ENCODE measurements around the gene ABHD17B. TPM values are rescaled to one million over a fixed set of nuclear protein-coding genes. Genes with fewer than 3 reads are reported as not detected.

Gene ABHD17B
- total RNA-seq, 2 donors from 2014 or later, result 29.2 to 33.9 TPM

- no peak for DNase-seq (ENCODE audit: low spot score)
- H3K36me3 Mint-ChIP-seq, result peaks cover 57% of the 10 kb centered on the region
- peak overlapping the region in 1 of 2 donors; percentile 9 for H3K27ac Mint-ChIP-seq
- H3K4me1 Mint-ChIP-seq (ENCODE audit: low read depth in 2 of 2), result peaks cover 39 to 44% of the 10 kb centered on the region in 2 donors
- H3K4me3 Mint-ChIP-seq, result no peak overlapping the region
- H3K9me3 Mint-ChIP-seq, result peaks cover 23% of the 10 kb centered on the region
- no peaks in the 10 kb centered on the region for H3K27me3 Mint-ChIP-seq
- no peak for ATAC-seq
Measured at GRCh38 chr9:71879644-71880174, 31.3 kb downstream of the ABHD17B start.

GRCh38 chr9:71878327-71879274, 32.4 kb downstream of the ABHD17B start:
- Mint-ChIP-seq H3K27me3 (no peaks in the 10 kb centered on the region), H3K4me3 (no peak overlapping the region), H3K36me3 (peaks cover 46% of the 10 kb centered on the region), H3K9me3 (peaks cover 23% of the 10 kb centered on the region), H3K4me1 (ENCODE audit: low read depth in 2 of 2) (peaks cover 31 to 38% of the 10 kb centered on the region in 2 donors), H3K27ac (peak overlapping the region in 1 of 2 donors; percentile 9)
- DNase-seq (ENCODE audit: low spot score), result no peak
- ATAC-seq, result no peak

DNA sequence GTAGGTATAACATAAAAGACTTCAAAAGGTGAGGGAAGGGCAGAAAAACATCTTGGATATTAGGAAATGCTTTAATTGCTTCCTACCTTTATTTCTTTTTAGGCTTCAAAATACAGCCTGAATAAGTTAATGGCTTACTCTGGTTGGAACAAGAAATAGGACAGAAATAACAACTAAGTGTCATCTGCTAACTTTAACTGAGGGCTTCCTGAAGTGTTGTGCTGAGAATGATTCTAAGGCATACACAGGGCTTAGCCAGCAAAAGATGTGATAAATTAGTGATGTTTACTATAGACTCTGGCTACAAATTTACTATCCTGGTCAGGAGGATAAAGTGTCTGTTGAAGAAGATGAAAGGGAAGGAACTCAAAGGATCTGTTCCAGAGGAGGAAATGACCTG, 34.2 kb downstream of the ABHD17B start:
- ATAC-seq (no peak), DNase-seq (ENCODE audit: low spot score) (no peak)
- Mint-ChIP-seq H3K4me1 (ENCODE audit: low read depth in 2 of 2) (peaks cover 26 to 33% of the 10 kb centered on the region in 2 donors), H3K36me3 (peaks cover 34% of the 10 kb centered on the region), H3K27ac (no peak overlapping the region), H3K27me3 (no peaks in the 10 kb centered on the region), H3K4me3 (no peak overlapping the region), H3K9me3 (peaks cover 23% of the 10 kb centered on the region)

DNA sequence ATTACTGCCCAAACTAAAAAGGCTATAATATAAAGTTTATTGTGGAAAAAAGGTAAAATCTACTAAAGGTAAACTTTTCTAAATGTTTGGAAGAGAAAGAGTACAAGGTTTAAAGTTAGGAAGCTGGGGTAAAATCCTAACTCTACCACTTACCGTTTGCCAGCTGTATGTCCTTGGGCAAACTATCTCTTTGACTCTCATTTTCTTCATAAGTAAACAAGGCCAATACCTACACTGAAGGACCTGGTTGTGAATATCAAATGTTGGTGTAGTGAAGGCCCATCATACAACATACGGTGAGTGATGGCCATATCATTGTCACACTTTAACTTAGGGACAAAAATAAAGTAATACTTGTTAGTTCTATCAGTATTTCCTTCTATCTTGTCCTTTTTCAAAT, 34.9 kb downstream of the ABHD17B start:
- Mint-ChIP-seq H3K9me3 (peaks cover 23% of the 10 kb centered on the region), H3K4me3 (no peak overlapping the region), H3K4me1 (ENCODE audit: low read depth in 2 of 2) (peaks cover 20 to 28% of the 10 kb centered on the region in 2 donors), H3K36me3 (peaks cover 26% of the 10 kb centered on the region), H3K27ac (no peak overlapping the region), H3K27me3 (no peaks in the 10 kb centered on the region)
- DNase-seq (ENCODE audit: low spot score), result no peak
- ATAC-seq, result no peak

GRCh38 chr9:71875345-71875744, 35.6 kb downstream of the ABHD17B start:
- Mint-ChIP-seq H3K4me3 (no peak overlapping the region), H3K4me1 (ENCODE audit: low read depth in 2 of 2) (peaks cover 16 to 25% of the 10 kb centered on the region in 2 donors), H3K9me3 (peaks cover 19% of the 10 kb centered on the region), H3K27ac (no peak overlapping the region), H3K36me3 (peaks cover 21% of the 10 kb centered on the region), H3K27me3 (no peaks in the 10 kb centered on the region)
- ATAC-seq, result no peak
- DNase-seq (ENCODE audit: low spot score), result no peak

DNA sequence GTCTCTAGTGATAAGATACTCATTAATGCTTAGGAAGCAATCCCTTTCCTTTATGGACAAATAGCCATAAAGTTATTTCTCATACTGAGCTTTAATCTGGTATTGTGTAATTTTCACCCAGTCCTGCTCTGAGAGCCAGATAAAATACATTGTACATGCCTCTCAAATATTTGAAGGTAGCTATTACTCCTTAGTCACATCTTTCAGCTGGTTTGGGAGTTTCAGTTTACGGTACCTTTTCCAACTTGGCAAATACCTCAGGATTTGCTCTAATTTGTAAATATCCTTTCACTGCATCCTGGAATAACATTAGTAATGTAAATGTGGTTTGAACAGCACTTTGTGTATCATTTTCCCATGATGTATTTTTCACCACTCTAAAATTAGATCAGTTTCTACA, 47.4 kb downstream of the ABHD17B start:
- Mint-ChIP-seq H3K27me3 (no peaks in the 10 kb centered on the region), H3K4me3 (no peak overlapping the region), H3K27ac (no peak overlapping the region), H3K4me1 (ENCODE audit: low read depth in 2 of 2) (peaks cover 13 to 23% of the 10 kb centered on the region in 2 donors), H3K36me3 (peaks cover 22% of the 10 kb centered on the region), H3K9me3 (peaks cover 7% of the 10 kb centered on the region)
- ATAC-seq, result no peak
- no peak for DNase-seq (ENCODE audit: low spot score)

DNA sequence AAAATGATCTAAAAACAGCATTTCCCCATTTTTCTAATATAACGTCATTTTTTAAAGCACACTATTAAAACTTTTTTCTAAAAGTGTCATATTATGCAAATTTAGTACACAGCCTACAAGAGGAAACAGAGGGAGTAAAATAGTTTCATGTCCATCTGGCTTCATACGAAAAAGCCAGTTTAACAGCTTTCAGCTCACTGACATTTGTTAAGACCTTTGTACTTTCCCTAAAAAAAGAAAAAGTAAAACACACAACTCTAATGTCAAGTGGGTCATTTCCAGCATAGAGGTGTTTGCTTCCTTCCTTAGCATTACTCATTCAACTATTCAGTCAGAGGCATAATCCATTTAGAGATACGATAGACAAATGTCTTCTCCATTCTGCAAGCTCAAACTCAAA, 49.4 kb downstream of the ABHD17B start:
- peaks cover 8% of the 10 kb centered on the region for H3K9me3 Mint-ChIP-seq

DNA sequence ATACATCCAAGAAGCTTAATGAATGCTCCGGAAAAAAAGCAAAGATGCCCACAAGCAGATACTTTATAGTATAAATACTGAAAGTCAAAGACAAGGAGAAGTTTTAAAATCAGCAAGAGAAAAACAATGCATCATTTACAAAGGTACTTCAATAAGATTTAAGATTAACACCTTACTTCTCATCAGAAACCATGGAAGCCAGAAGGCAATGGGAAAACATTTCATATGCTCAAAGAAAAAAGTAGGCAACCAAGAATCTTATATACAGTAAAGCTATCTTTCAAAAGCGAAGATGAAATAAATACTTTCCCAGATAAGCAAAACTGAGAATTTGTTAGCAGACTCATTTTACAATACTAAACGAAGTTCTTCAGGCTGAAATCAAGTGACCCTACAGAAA, 51.1 kb downstream of the ABHD17B start:
- H3K4me1 Mint-ChIP-seq (ENCODE audit: low read depth in 2 of 2), result peaks cover 17% of the 10 kb centered on the region in 2 donors
- DNase-seq (ENCODE audit: low spot score), result no peak
- peaks cover 8% of the 10 kb centered on the region for H3K9me3 Mint-ChIP-seq
- peaks cover 25% of the 10 kb centered on the region for H3K36me3 Mint-ChIP-seq
- peak overlapping the region in 1 of 2 donors; percentile 12 for H3K27ac Mint-ChIP-seq
- no peak overlapping the region for H3K4me3 Mint-ChIP-seq
- no peak for ATAC-seq
- H3K27me3 Mint-ChIP-seq, result no peaks in the 10 kb centered on the region

More for the DNA sequence above, 49.4 kb downstream of the ABHD17B start:
- Mint-ChIP-seq H3K4me1 (ENCODE audit: low read depth in 2 of 2) (peaks cover 17% of the 10 kb centered on the region in 2 donors), H3K27ac (no peak overlapping the region), H3K4me3 (no peak overlapping the region), H3K36me3 (peaks cover 25% of the 10 kb centered on the region), H3K27me3 (no peaks in the 10 kb centered on the region)
- ATAC-seq (no peak), DNase-seq (ENCODE audit: low spot score) (no peak)

- H3K9me3 Mint-ChIP-seq, result peaks cover 8% of the 10 kb centered on the region
- peak overlapping the region; percentile 12 to 76 for H3K27ac Mint-ChIP-seq
- no peaks in the 10 kb centered on the region for H3K27me3 Mint-ChIP-seq
- peaks cover 20% of the 10 kb centered on the region for H3K36me3 Mint-ChIP-seq
- DNase-seq (ENCODE audit: low spot score), result no peak
- H3K4me3 Mint-ChIP-seq, result peak overlapping the region; percentile 40
- ATAC-seq, result peak; percentile 76 to 88
- H3K4me1 Mint-ChIP-seq (ENCODE audit: low read depth in 2 of 2), result peaks cover 13 to 17% of the 10 kb centered on the region in 2 donors
Measured at GRCh38 chr9:71858812-71859211, 52.2 kb downstream of the ABHD17B start.

DNA sequence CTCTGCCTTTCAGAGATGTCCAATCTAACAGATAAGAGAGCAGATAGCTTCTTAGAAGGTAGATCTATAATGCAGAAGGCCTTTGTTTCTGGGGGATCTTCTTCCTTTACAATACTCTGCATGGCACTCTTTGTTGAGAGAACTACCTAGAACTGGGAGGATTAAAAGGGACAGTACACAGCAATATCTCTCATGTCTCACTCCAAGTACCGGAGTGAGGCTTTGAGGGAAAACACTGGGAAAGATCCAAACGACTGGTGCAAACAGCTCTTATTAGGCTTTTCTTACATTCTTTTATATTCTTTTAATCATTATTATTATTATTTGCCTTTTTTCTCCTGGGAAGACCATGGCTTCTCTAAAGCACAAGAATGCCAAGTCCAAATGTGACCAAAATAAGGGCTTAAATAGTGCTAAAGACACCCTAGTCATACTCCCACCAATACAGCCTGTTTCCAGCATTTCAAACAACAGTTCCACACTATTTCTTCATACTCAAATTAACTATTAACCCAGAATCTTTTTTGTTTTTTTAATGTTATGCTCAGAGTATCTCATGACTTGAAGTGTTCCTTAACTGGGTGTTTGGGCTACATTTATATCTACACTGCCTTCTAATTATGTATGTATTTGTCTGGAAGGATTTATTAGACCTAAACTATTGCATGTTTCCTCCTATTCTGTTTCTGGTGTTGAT, 52.7 kb downstream of the ABHD17B start:
- Mint-ChIP-seq H3K36me3 (peaks cover 20% of the 10 kb centered on the region), H3K27me3 (no peaks in the 10 kb centered on the region), H3K4me1 (ENCODE audit: low read depth in 2 of 2) (peaks cover 13 to 17% of the 10 kb centered on the region in 2 donors), H3K9me3 (peaks cover 8% of the 10 kb centered on the region), H3K27ac (peak overlapping the region; percentile 12 to 76), H3K4me3 (peak overlapping the region; percentile 40)
- ATAC-seq, result no peak
- DNase-seq (ENCODE audit: low spot score), result no peak

DNA sequence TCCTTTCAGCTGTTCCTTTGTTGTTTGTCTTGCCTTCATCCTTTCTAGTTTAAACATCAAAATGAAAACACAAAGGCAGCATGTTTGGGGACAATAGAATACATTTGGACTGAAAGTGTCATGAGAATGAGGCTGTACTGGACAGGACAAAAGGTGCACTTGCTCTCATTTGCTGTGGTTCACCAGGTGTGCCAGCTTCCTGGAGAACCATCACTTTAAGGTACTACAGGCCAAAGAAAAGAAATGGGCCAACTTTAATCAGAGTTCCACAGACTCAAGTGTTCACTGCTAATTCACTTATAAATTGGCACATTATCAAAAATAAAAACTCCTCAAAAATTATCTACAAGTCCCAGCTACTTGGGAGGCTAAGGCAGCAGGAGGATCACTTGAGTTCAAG, 53.8 kb downstream of the ABHD17B start:
- H3K4me1 Mint-ChIP-seq (ENCODE audit: low read depth in 2 of 2), result peaks cover 15 to 17% of the 10 kb centered on the region in 2 donors
- peaks cover 8% of the 10 kb centered on the region for H3K9me3 Mint-ChIP-seq
- H3K36me3 Mint-ChIP-seq, result peaks cover 20% of the 10 kb centered on the region
- no peak overlapping the region for H3K27ac Mint-ChIP-seq
- no peaks in the 10 kb centered on the region for H3K27me3 Mint-ChIP-seq
- no peak for ATAC-seq
- DNase-seq (ENCODE audit: low spot score), result no peak
- no peak overlapping the region for H3K4me3 Mint-ChIP-seq

GRCh38 chr9:71854811-71855210, 56.2 kb downstream of the ABHD17B start:
- H3K36me3 Mint-ChIP-seq, result peaks cover 10% of the 10 kb centered on the region
- H3K27ac Mint-ChIP-seq, result no peak overlapping the region

GRCh38 chr9:71853084-71853483, 57.9 kb downstream of the ABHD17B start:
- DNase-seq (ENCODE audit: low spot score), result no peak
- Mint-ChIP-seq H3K27me3 (no peaks in the 10 kb centered on the region), H3K36me3 (no peaks in the 10 kb centered on the region), H3K27ac (no peak overlapping the region), H3K9me3 (no peaks in the 10 kb centered on the region), H3K4me3 (no peak overlapping the region), H3K4me1 (ENCODE audit: low read depth in 2 of 2) (peaks cover 0 to 3% of the 10 kb centered on the region in 2 donors)
- ATAC-seq, result no peak

More at GRCh38 chr9:71854811-71855210, 56.2 kb downstream of the ABHD17B start:
- peaks cover 3% of the 10 kb centered on the region for H3K9me3 Mint-ChIP-seq
- ATAC-seq (no peak), DNase-seq (ENCODE audit: low spot score) (no peak)
- H3K27me3 Mint-ChIP-seq, result no peaks in the 10 kb centered on the region
- H3K4me1 Mint-ChIP-seq (ENCODE audit: low read depth in 2 of 2), result peaks cover 8 to 12% of the 10 kb centered on the region in 2 donors
- H3K4me3 Mint-ChIP-seq, result no peak overlapping the region

GRCh38 chr9:71850996-71851395, 60.0 kb downstream of the ABHD17B start:
- Mint-ChIP-seq H3K27ac (no peak overlapping the region), H3K4me3 (no peak overlapping the region), H3K4me1 (ENCODE audit: low read depth in 2 of 2) (peaks cover 0 to 3% of the 10 kb centered on the region in 2 donors), H3K9me3 (no peaks in the 10 kb centered on the region), H3K27me3 (no peaks in the 10 kb centered on the region), H3K36me3 (no peaks in the 10 kb centered on the region)
- DNase-seq (ENCODE audit: low spot score) (no peak), ATAC-seq (no peak)

Data from natural killer cell treated with Interleukin-12 subunit alpha and Interleukin-12 subunit beta and Interleukin-15 and Interleukin-18, amount 100 ng/mL, for 72 hours (primary cell).